Breast epithelium (tissue), 3 donors: Measurements from ENCODE around the gene NUP98.

Source experiments
- POLR2AphosphoS5 ChIP-seq, 3 donors: sonication (generic); formaldehyde crosslinking; IDR thresholded peaks; one replicate each; pipeline ENCODE4 v1.6.1; 2017; ENCODE audit warnings: antibody characterized with exemption in 3 of 3
- TF ChIP-seq, protein P1 (sequence below), 3 donors: fragments of 450-650 bp; IDR thresholded peaks; one replicate each; pipeline ENCODE4 v1.5.1; 2016 to 2017; ENCODE audit warnings: antibody characterized with exemption in 3 of 3, mild to moderate bottlenecking in 3 of 3, moderate library complexity in 3 of 3

DNA sequence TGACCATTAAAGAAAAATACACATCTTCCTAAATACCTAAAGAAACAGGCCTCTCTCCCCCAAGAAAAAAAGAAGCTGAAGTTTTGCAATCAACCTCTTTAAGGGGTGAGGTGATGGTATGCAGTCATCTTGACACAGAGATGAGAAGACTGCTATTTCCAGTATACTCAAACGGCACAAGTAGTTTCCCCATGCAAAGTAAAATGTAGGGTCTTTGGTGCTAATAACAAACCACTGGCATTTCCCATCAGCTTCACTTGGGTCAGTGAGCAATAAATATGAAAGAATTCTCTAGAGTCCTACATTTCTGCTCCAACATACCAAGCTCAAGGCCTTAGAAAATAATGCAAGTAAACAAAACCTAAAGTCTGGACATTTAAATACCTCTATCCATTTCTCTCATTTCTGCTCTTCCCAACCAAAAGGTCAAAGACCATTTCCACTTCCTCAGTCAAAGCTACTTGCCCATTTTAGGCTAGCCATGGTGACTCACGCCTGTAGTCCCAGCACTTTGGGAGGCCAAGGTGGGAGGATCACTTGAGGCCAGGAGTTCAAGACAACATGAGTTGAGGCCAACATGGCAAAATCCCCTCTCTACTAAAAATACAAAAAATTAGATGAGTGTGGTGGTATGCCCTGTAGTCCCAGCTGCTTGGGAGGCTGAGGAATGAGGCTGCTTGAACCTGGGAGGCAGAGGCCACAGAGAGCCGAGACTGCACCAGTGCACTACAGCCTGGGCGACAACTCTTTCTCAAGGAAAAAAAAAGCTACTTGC is 86.7 kb downstream of the NUP98 start:
- TF ChIP-seq, protein P1, sequence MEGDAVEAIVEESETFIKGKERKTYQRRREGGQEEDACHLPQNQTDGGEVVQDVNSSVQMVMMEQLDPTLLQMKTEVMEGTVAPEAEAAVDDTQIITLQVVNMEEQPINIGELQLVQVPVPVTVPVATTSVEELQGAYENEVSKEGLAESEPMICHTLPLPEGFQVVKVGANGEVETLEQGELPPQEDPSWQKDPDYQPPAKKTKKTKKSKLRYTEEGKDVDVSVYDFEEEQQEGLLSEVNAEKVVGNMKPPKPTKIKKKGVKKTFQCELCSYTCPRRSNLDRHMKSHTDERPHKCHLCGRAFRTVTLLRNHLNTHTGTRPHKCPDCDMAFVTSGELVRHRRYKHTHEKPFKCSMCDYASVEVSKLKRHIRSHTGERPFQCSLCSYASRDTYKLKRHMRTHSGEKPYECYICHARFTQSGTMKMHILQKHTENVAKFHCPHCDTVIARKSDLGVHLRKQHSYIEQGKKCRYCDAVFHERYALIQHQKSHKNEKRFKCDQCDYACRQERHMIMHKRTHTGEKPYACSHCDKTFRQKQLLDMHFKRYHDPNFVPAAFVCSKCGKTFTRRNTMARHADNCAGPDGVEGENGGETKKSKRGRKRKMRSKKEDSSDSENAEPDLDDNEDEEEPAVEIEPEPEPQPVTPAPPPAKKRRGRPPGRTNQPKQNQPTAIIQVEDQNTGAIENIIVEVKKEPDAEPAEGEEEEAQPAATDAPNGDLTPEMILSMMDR (IDR thresholded peaks at IDR 0.05): no peak
- no peak for TF ChIP-seq POLR2AphosphoS5 (IDR thresholded peaks at IDR 0.05)
